Astrocyte of the spinal cord (primary cell): ENCODE results near the gene KMT2C.

ENCODE experiments used
- DNase-seq: peaks from one replicate; pipeline ENCODE4 v3.0.0; 2011; ENCODE audit warnings: low read depth, low spot score
- H3K4me3 ChIP-seq: 2 replicates; pipeline ENCODE4 v1.5.1; 2011; ENCODE audit warnings: low read depth, mild to moderate bottlenecking, low read length, moderate library complexity
- in situ Hi-C: cut with HindIII; loops from 2 replicates; pipeline ENCODE4 v1.10.0; 2017; ENCODE audit warnings: low sequenced_read_pairs
- TF ChIP-seq, protein P1 (sequence below): IDR thresholded peaks from 2 replicates; pipeline ENCODE4 v1.5.1; 2012; ENCODE audit warnings: low read depth, mild to moderate bottlenecking, low read length, inconsistent platforms

Gene KMT2C

DNA sequence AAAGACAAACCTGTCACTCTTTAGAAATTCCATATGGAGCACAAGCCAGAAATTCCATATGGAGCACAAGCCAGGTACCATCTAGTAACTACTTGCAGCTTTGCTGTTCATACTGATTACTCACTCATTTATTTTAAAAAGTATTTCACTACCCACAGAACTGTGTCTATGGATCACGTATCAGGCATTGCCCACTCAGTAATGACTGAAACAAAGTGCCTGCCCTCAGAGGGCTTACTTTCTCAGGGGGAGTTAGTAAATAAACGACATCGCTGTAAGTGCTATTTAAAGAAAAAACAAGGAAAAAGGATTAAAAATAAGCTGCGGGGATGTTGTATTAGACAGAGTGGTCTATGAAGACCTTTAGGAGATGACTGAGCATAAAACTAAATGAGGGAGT, 239.4 kb downstream of the KMT2C start:
- DNase-seq, result no peak
- TF ChIP-seq, protein P1, sequence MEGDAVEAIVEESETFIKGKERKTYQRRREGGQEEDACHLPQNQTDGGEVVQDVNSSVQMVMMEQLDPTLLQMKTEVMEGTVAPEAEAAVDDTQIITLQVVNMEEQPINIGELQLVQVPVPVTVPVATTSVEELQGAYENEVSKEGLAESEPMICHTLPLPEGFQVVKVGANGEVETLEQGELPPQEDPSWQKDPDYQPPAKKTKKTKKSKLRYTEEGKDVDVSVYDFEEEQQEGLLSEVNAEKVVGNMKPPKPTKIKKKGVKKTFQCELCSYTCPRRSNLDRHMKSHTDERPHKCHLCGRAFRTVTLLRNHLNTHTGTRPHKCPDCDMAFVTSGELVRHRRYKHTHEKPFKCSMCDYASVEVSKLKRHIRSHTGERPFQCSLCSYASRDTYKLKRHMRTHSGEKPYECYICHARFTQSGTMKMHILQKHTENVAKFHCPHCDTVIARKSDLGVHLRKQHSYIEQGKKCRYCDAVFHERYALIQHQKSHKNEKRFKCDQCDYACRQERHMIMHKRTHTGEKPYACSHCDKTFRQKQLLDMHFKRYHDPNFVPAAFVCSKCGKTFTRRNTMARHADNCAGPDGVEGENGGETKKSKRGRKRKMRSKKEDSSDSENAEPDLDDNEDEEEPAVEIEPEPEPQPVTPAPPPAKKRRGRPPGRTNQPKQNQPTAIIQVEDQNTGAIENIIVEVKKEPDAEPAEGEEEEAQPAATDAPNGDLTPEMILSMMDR, result no peak
- in situ Hi-C loops, result no loop called here
- H3K4me3 ChIP-seq, result no peak overlapping the region

DNA sequence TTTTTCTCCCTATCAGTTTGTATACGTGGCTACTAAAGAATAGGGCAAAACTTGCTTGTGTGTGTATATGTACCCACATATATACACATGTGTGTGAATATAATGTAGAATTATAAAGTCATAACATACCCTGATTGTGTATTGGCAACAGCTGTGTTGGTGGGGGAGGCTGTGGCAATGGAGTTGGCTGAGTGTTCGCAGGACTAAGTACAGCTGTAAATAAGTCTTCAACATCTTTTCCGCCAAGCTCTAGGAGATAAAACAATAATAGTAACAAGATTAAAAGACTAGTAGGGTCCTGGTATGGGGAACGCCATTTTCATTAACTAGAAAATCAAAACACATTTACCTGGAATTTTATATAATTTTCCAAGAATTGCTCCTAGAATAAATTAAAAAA, 241.9 kb downstream of the KMT2C start:
- in situ Hi-C loops, result no loop called here
- TF ChIP-seq, protein P1, result no peak
- H3K4me3 ChIP-seq, result no peak overlapping the region
- no peak for DNase-seq

DNA sequence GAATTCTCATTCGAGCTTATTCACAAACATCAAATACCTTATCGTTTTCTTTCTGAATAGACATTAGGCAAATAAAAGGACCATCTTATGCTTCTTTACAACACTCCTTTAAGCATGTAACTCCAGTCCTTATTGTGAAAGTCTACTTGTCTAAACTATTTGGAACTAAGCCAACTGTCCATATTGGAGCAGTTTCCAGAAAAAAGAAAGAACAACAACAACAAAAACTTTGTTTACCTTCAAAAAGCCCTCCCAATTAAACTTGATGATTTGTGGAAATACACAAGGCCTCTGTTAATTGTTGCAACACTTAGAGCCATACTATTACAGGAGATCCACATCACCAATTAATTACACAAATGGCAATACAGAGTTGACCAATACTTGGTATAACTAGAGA, 246.7 kb downstream of the KMT2C start:
- no peak overlapping the region for H3K4me3 ChIP-seq
- TF ChIP-seq, protein P1, result no peak
- DNase-seq, result no peak
- in situ Hi-C loops, result no loop called here

DNA sequence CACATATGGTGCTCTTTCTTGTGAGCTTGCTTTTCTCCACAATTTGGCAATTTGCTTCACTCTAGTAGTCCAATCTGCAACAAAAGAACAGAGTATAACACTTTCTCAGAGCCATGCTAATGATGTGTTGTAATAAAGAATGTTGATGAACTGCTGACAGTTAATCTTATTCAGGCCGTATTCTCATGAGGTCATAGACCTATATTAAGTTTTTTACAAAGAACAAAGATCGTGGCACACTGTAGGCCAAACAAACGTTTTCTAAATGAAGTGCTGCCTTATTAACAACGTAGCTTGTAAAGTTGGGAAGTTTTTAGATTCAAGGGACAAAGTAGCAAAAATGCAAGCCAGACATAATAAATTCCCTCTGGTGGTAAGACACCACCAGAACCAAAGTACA, 250.2 kb downstream of the KMT2C start:
- in situ Hi-C loops, result no loop called here
- DNase-seq, result no peak
- no peak overlapping the region for H3K4me3 ChIP-seq
- TF ChIP-seq, protein P1, result no peak

DNA sequence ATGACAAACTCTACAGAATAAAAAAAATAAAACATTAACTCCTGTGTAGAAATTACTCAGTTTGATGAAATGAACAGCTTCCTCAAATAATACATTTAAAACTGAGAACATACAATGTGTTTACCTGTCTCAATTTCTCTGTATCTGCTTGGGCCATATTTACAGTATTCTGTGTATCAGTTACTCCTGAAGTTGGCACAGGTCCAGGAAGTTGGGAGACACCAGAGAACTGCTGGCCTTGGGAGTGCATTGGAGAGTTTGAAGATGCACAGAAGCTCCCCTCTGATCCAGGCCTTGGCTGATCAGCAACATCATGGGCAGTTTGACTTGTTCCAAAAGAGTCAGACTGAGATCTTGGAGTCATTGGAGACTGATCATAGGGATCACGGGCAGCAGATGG, 255.2 kb downstream of the KMT2C start:
- no peak overlapping the region for H3K4me3 ChIP-seq
- DNase-seq, result no peak
- in situ Hi-C loops, result no loop called here
- TF ChIP-seq, protein P1, result no peak

DNA sequence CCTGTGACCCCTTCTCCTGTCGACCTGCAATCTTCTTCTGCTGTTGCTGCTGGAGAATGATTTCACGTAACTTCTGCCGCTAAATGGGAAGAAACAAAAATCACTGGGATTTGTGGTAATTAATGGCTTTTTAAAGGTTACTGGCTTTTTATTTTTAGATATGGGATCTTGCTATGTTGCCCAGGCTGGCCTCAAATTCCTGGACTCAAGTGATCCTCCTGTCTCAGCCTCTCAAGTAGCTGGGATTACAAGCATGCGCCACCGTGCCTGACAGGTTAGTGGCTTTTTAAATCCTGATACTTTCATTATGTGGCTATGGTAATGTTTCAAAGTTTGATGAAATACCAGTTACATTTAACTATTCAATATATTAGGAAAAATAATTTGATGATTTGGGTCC, 255.8 kb downstream of the KMT2C start:
- in situ Hi-C loops, result no loop called here
- TF ChIP-seq, protein P1, result no peak
- DNase-seq, result no peak
- H3K4me3 ChIP-seq, result no peak overlapping the region
